KMS-11 (cell line): ENCODE results near the gene IDI2.

Experiments used
- H2AFZ ChIP-seq: fragments of 200-600 bp; sonication (generic); 2 replicates; pipeline ENCODE4 v1.6.1; 2016; ENCODE audit warnings: antibody characterized with exemption, mixed run types, low read depth
- H3K27ac ChIP-seq: fragments of 200-600 bp; sonication (generic); 2 replicates; pipeline ENCODE4 v1.6.1; 2016; ENCODE audit warnings: mild to moderate bottlenecking, mixed run types
- H3K27me3 ChIP-seq: fragments of 200-600 bp; sonication (generic); 2 replicates; pipeline ENCODE4 v1.6.1; 2017; ENCODE audit warnings: mild to moderate bottlenecking, low read depth, mixed run types, moderate library complexity; ENCODE audit not compliant: insufficient read depth
- H3K36me3 ChIP-seq: fragments of 200-600 bp; sonication (generic); 2 replicates; pipeline ENCODE4 v1.6.1; 2017; ENCODE audit warnings: mild to moderate bottlenecking, mixed run types; ENCODE audit not compliant: insufficient read depth
- H3K4me1 ChIP-seq: fragments of 200-600 bp; sonication (generic); 2 replicates; pipeline ENCODE4 v1.6.1; 2016; ENCODE audit warnings: mild to moderate bottlenecking, low read depth, mixed run types; ENCODE audit not compliant: poor library complexity, severe bottlenecking
- H3K4me2 ChIP-seq: fragments of 200-600 bp; sonication (generic); 2 replicates; pipeline ENCODE4 v1.7.0; 2016; ENCODE audit warnings: mild to moderate bottlenecking, mixed run types
- H3K4me3 ChIP-seq: fragments of 200-600 bp; sonication (generic); IDR thresholded peaks from 2 replicates; pipeline ENCODE4 v1.6.1; 2017; ENCODE audit warnings: low read depth, low read length, mixed read lengths; ENCODE audit not compliant: insufficient read depth
- H3K79me2 ChIP-seq: fragments of 200-600 bp; sonication (generic); 2 replicates; pipeline ENCODE4 v1.6.1; 2016; ENCODE audit warnings: low read depth, mixed run types; ENCODE audit not compliant: insufficient read depth
- H3K9ac ChIP-seq: fragments of 200-600 bp; sonication (generic); 2 replicates; pipeline ENCODE4 v1.6.1; 2016; ENCODE audit warnings: mild to moderate bottlenecking, mixed run types
- H4K20me1 ChIP-seq: fragments of 200-600 bp; sonication (generic); 2 replicates; pipeline ENCODE4 v1.6.1; 2016; ENCODE audit warnings: mild to moderate bottlenecking, mixed run types; ENCODE audit not compliant: insufficient read depth
- TF ChIP-seq, protein P1 (sequence below): fragments of 200-600 bp; sonication (generic); conservative IDR thresholded peaks from 2 replicates; pipeline ENCODE4 v1.6.1; 2017; ENCODE audit warnings: low read depth, mild to moderate bottlenecking, antibody characterized with exemption, low read length, moderate library complexity, mixed read lengths

Gene IDI2

DNA sequence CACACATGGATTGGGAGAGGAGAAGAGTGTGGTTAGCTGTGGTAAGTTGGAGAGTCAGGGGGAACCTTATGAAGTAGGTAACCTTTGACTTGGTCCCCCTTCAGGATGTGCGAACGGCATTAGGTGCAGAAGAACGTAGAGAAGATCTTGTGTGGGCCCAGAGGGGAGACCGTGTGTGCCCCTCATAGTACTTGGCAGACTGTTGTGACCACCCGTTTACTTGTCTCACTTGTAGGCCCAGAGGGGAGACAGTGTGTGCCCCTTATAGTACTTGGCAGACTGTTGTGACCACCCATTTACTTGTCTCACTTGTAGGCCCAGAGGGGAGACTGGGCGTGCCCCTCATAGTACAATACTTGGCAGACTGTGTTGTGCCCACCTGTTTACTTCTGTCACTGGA is 34.9 kb downstream of the IDI2 start:
- H3K36me3 ChIP-seq: peaks cover 36% of the 10 kb centered on the region
- no peak overlapping the region for H3K4me3 ChIP-seq
- H4K20me1 ChIP-seq: peaks cover 13% of the 10 kb centered on the region; the same call in 1 of the 2 replicates
- TF ChIP-seq, protein P1, sequence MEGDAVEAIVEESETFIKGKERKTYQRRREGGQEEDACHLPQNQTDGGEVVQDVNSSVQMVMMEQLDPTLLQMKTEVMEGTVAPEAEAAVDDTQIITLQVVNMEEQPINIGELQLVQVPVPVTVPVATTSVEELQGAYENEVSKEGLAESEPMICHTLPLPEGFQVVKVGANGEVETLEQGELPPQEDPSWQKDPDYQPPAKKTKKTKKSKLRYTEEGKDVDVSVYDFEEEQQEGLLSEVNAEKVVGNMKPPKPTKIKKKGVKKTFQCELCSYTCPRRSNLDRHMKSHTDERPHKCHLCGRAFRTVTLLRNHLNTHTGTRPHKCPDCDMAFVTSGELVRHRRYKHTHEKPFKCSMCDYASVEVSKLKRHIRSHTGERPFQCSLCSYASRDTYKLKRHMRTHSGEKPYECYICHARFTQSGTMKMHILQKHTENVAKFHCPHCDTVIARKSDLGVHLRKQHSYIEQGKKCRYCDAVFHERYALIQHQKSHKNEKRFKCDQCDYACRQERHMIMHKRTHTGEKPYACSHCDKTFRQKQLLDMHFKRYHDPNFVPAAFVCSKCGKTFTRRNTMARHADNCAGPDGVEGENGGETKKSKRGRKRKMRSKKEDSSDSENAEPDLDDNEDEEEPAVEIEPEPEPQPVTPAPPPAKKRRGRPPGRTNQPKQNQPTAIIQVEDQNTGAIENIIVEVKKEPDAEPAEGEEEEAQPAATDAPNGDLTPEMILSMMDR: no peak
- H3K4me2 ChIP-seq: no peak overlapping the region
- H2AFZ ChIP-seq: no peak overlapping the region
- no peak overlapping the region for H3K27ac ChIP-seq
- H3K4me1 ChIP-seq: peaks cover 18% of the 10 kb centered on the region
- peaks cover 84% of the 10 kb centered on the region for H3K79me2 ChIP-seq
- no peak overlapping the region for H3K9ac ChIP-seq
- H3K27me3 ChIP-seq: no peaks in the 10 kb centered on the region

DNA sequence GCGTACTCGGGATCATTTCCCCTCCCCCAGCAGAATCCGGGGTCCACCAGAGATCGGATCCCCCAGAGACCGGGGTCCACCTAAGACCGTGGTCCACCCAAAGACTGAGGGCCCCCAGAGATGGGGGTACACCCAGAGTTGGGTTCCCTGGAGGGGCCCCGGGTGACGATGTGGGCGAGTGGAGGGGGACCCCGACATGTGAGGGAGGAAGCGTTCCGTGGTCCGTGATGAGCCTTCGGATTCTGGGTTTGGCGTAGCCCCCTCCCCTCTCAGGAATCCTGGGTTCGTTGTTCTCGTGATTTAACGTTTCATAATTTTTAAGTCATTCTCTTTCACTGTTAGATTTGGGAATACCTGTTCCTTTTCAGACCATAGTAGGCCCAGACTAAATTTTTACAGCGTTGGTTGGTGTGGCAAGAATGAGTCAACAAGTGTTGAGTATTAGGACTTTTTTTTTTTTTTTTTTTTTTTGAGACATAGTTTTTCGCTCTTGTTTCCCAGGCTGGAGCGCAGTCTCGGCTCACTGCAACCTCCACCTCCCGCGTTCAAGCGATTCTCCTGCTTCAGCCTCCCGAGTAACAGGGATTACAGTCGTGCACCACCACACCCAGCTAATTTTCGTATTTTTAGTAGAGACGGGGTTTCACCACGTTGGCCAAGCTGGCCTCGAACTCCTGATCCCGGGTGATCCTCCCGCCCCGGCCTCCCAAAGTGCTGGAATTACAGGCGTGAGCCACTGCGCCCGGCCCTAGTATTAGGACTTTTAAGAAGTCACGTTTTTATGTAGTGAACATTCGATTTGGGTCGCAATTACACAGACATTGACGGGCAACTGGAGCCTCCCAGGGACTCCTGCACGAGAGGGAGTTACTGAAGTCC is 36.8 kb downstream of the IDI2 start:
- Histone ChIP-seq H3K27ac (peak overlapping the region; percentile 68), H2AFZ (peak overlapping the region; percentile 68)

DNA sequence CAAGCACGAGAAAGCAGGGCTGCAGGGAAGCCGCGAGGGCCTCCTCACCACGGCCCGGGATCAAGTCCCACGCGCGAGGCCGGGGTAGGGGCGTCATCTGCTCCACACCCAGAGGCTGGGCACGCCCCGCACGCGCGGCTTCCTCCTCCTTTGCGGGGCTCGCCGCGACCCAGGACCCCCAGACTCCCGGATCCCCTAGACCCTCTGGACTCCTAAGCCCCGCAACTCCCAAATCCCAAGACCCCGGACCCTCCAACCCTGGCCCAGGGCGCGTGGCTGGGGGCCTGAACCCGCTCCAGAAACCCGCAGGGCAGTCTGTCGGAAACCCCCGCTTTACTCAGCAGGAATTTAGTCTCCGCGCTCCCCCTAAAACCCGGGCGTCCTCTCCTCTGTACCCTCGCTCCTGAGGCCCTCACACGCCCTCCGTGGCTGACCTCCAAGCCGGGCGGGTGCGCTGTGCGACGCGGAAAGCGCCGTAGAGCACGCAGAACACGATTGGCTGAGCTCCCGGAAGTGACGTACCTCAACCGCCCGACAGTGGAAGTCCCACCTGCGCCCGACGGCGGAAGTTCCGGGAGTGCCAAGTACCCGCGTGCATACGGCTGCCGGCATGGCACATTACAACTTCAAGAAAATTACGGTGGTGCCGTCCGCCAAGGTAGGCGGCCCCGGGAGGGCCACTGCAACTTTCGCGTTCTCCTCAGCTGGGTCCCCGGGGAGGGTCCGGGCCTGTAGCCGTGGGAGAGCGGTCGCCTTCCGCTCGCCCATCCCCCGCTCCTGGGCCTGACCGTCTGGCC is 37.6 kb downstream of the IDI2 start, which contains the start of gene GTPBP4:
GTPBP4 (plus strand) TSS at position 565 of the 797 bp plus-strand sequence; CDS start at position 611, 46 bp downstream.
- Histone ChIP-seq H3K36me3 (peaks cover 18% of the 10 kb centered on the region; the same call in 1 of the 2 replicates), H3K79me2 (peaks cover 59% of the 10 kb centered on the region), H3K27ac (peak within 1 kb of the TSS; percentile 68), H3K27me3 (no peaks in the 10 kb centered on the region), H2AFZ (peak within 1 kb of the TSS; percentile 68), H4K20me1 (peaks cover 6% of the 10 kb centered on the region; the same call in 1 of the 2 replicates), H3K4me2 (peak within 1 kb of the TSS; percentile 90), H3K4me3 (peak within 1 kb of the TSS; percentile 29), H3K9ac (peak within 1 kb of the TSS; percentile 92), H3K4me1 (peaks cover 18% of the 10 kb centered on the region)
- TF ChIP-seq, protein P1: no peak

More for the DNA sequence above, 36.8 kb downstream of the IDI2 start:
- Histone ChIP-seq H3K4me1 (peaks cover 18% of the 10 kb centered on the region), H3K4me2 (peak overlapping the region; percentile 90), H4K20me1 (peaks cover 13% of the 10 kb centered on the region; the same call in 1 of the 2 replicates), H3K9ac (peak overlapping the region; percentile 92), H3K4me3 (peak overlapping the region; percentile 29), H3K79me2 (peaks cover 67% of the 10 kb centered on the region), H3K27me3 (no peaks in the 10 kb centered on the region), H3K36me3 (peaks cover 26% of the 10 kb centered on the region)
- TF ChIP-seq, protein P1: no peak

DNA sequence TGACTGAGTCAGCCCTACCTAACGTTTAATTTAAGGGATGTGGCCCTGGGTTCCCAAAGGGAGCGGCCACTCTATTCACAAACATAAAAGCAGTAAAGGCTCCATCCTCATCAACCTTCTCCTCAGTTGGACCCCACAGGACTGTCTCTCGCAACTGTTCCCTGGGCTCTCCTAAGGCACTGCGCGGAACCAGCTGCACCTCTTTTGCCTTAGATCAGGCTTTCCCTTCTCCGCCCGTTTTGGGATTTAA is 38.1 kb downstream of the IDI2 start:
- Histone ChIP-seq H3K36me3 (peaks cover 13% of the 10 kb centered on the region; the same call in 1 of the 2 replicates), H2AFZ (peak overlapping the region; percentile 68), H3K4me1 (peaks cover 18% of the 10 kb centered on the region), H3K4me2 (peak overlapping the region; percentile 74), H3K9ac (peak overlapping the region; percentile 92), H3K27ac (peak overlapping the region; percentile 68), H4K20me1 (0 out of 2 replicates have a peak, but pooled peaks cover 1% of the 10 kb centered on the region), H3K4me3 (peak overlapping the region; percentile 29), H3K79me2 (peaks cover 53% of the 10 kb centered on the region), H3K27me3 (no peaks in the 10 kb centered on the region)
- TF ChIP-seq, protein P1: no peak
